Neuron (in vitro differentiated cells): Measurements from ENCODE around the gene UGGT1.

Experiments used
- H2AFZ ChIP-seq: one replicate; pipeline ENCODE4 v1.6.1; 2013; ENCODE audit warnings: low read depth, mild to moderate bottlenecking, inconsistent platforms, low read length, moderate library complexity
- H3K27me3 ChIP-seq: one replicate; pipeline ENCODE4 v1.6.1; 2013; ENCODE audit warnings: low read length; ENCODE audit not compliant: insufficient read depth
- H3K36me3 ChIP-seq: one replicate; pipeline ENCODE4 v1.6.1; 2013; ENCODE audit warnings: low read length; ENCODE audit not compliant: insufficient read depth
- H3K4me1 ChIP-seq: one replicate; pipeline ENCODE4 v1.6.1; 2013; ENCODE audit warnings: low read length; ENCODE audit not compliant: insufficient read depth
- H3K4me3 ChIP-seq: 2 replicates; pipeline ENCODE4 v1.5.1; 2013; ENCODE audit warnings: mild to moderate bottlenecking, low read length, moderate library complexity
- H3K9me3 ChIP-seq: one replicate; pipeline ENCODE4 v1.6.1; 2013; ENCODE audit warnings: low read length

The UGGT1 gene

GRCh38 chr2:128090945-128091725 is at the start of gene UGGT1:
TSS of gene UGGT1 (plus strand) at chr2:128091200. CDS start at chr2:128091358, 158 bp downstream.
- no peaks in the 10 kb centered on the region for H3K27me3 ChIP-seq
- no peaks in the 10 kb centered on the region for H3K9me3 ChIP-seq
- peaks cover 2% of the 10 kb centered on the region for H3K4me1 ChIP-seq
- peak within 1 kb of the TSS; percentile 33 for H2AFZ ChIP-seq
- H3K36me3 ChIP-seq = peaks cover 8% of the 10 kb centered on the region
- peak within 1 kb of the TSS; percentile 85 for H3K4me3 ChIP-seq

- H3K27me3 ChIP-seq = no peaks in the 10 kb centered on the region
- H3K4me1 ChIP-seq = peaks cover 9% of the 10 kb centered on the region
- H3K36me3 ChIP-seq = no peaks in the 10 kb centered on the region
- H3K4me3 ChIP-seq = no peak overlapping the region
- H2AFZ ChIP-seq = no peak overlapping the region
- peaks cover 10% of the 10 kb centered on the region for H3K9me3 ChIP-seq
Observed at GRCh38 chr2:128041561-128041960, 49.4 kb upstream of the UGGT1 start.

- Histone ChIP-seq H2AFZ (no peak overlapping the region), H3K9me3 (peaks cover 4% of the 10 kb centered on the region), H3K4me3 (no peak overlapping the region), H3K36me3 (no peaks in the 10 kb centered on the region), H3K4me1 (peaks cover 9% of the 10 kb centered on the region), H3K27me3 (no peaks in the 10 kb centered on the region)
Observed at GRCh38 chr2:128043041-128043440, 48.0 kb upstream of the UGGT1 start.

GRCh38 chr2:128053331-128053730 is 37.7 kb upstream of the UGGT1 start:
- Histone ChIP-seq H3K9me3 (no peaks in the 10 kb centered on the region), H2AFZ (no peak overlapping the region), H3K4me1 (peaks cover 2% of the 10 kb centered on the region), H3K27me3 (no peaks in the 10 kb centered on the region), H3K36me3 (no peaks in the 10 kb centered on the region), H3K4me3 (no peak overlapping the region)

- Histone ChIP-seq H3K27me3 (no peaks in the 10 kb centered on the region), H2AFZ (no peak overlapping the region)
Observed at GRCh38 chr2:128054104-128054885, 36.7 kb upstream of the UGGT1 start.

GRCh38 chr2:128057334-128057733 is 33.7 kb upstream of the UGGT1 start:
- Histone ChIP-seq H3K9me3 (no peaks in the 10 kb centered on the region), H2AFZ (no peak overlapping the region), H3K36me3 (no peaks in the 10 kb centered on the region), H3K27me3 (no peaks in the 10 kb centered on the region), H3K4me1 (peaks cover 2% of the 10 kb centered on the region), H3K4me3 (no peak overlapping the region)

More at GRCh38 chr2:128054104-128054885, 36.7 kb upstream of the UGGT1 start:
- Histone ChIP-seq H3K4me3 (no peak overlapping the region), H3K9me3 (no peaks in the 10 kb centered on the region), H3K36me3 (no peaks in the 10 kb centered on the region), H3K4me1 (peaks cover 2% of the 10 kb centered on the region)

GRCh38 chr2:128058114-128058513 is 32.9 kb upstream of the UGGT1 start:
- Histone ChIP-seq H3K27me3 (no peaks in the 10 kb centered on the region), H3K4me3 (no peak overlapping the region)

GRCh38 chr2:128062571-128062970 is 28.4 kb upstream of the UGGT1 start:
- H2AFZ ChIP-seq = no peak overlapping the region
- H3K36me3 ChIP-seq = no peaks in the 10 kb centered on the region
- peaks cover 2% of the 10 kb centered on the region for H3K4me1 ChIP-seq

More at GRCh38 chr2:128058114-128058513, 32.9 kb upstream of the UGGT1 start:
- Histone ChIP-seq H3K4me1 (peaks cover 2% of the 10 kb centered on the region), H3K9me3 (no peaks in the 10 kb centered on the region), H3K36me3 (no peaks in the 10 kb centered on the region), H2AFZ (no peak overlapping the region)

GRCh38 chr2:128064353-128064752 is 26.6 kb upstream of the UGGT1 start:
- Histone ChIP-seq H3K36me3 (no peaks in the 10 kb centered on the region), H3K27me3 (no peaks in the 10 kb centered on the region), H2AFZ (no peak overlapping the region), H3K4me3 (no peak overlapping the region), H3K4me1 (no peaks in the 10 kb centered on the region), H3K9me3 (no peaks in the 10 kb centered on the region)

More at GRCh38 chr2:128062571-128062970, 28.4 kb upstream of the UGGT1 start:
- H3K9me3 ChIP-seq = no peaks in the 10 kb centered on the region
- H3K27me3 ChIP-seq = no peaks in the 10 kb centered on the region
- H3K4me3 ChIP-seq = no peak overlapping the region

- Histone ChIP-seq H3K4me3 (no peak overlapping the region), H3K9me3 (no peaks in the 10 kb centered on the region), H3K4me1 (no peaks in the 10 kb centered on the region), H2AFZ (no peak overlapping the region), H3K27me3 (no peaks in the 10 kb centered on the region), H3K36me3 (no peaks in the 10 kb centered on the region)
Observed at GRCh38 chr2:128069769-128070168, 21.2 kb upstream of the UGGT1 start.

- H3K9me3 ChIP-seq = no peaks in the 10 kb centered on the region
- no peak overlapping the region for H2AFZ ChIP-seq
- H3K27me3 ChIP-seq = no peaks in the 10 kb centered on the region
- H3K4me3 ChIP-seq = no peak overlapping the region
- H3K4me1 ChIP-seq = no peaks in the 10 kb centered on the region
- no peaks in the 10 kb centered on the region for H3K36me3 ChIP-seq
Observed at GRCh38 chr2:128073278-128073677, 17.7 kb upstream of the UGGT1 start.

- no peaks in the 10 kb centered on the region for H3K36me3 ChIP-seq
- H3K27me3 ChIP-seq = no peaks in the 10 kb centered on the region
- H3K4me3 ChIP-seq = no peak overlapping the region
- H3K4me1 ChIP-seq = no peaks in the 10 kb centered on the region
- no peak overlapping the region for H2AFZ ChIP-seq
- H3K9me3 ChIP-seq = no peaks in the 10 kb centered on the region
Observed at GRCh38 chr2:128076461-128077106, 14.4 kb upstream of the UGGT1 start.

GRCh38 chr2:128084757-128085156 is 6.2 kb upstream of the UGGT1 start:
- Histone ChIP-seq H3K4me3 (no peak overlapping the region), H3K9me3 (peaks cover 3% of the 10 kb centered on the region), H3K36me3 (no peaks in the 10 kb centered on the region), H3K27me3 (no peaks in the 10 kb centered on the region), H2AFZ (no peak overlapping the region), H3K4me1 (no peaks in the 10 kb centered on the region)
